ENCODE measurements around the gene UTF1.

Gene UTF1

DNA sequence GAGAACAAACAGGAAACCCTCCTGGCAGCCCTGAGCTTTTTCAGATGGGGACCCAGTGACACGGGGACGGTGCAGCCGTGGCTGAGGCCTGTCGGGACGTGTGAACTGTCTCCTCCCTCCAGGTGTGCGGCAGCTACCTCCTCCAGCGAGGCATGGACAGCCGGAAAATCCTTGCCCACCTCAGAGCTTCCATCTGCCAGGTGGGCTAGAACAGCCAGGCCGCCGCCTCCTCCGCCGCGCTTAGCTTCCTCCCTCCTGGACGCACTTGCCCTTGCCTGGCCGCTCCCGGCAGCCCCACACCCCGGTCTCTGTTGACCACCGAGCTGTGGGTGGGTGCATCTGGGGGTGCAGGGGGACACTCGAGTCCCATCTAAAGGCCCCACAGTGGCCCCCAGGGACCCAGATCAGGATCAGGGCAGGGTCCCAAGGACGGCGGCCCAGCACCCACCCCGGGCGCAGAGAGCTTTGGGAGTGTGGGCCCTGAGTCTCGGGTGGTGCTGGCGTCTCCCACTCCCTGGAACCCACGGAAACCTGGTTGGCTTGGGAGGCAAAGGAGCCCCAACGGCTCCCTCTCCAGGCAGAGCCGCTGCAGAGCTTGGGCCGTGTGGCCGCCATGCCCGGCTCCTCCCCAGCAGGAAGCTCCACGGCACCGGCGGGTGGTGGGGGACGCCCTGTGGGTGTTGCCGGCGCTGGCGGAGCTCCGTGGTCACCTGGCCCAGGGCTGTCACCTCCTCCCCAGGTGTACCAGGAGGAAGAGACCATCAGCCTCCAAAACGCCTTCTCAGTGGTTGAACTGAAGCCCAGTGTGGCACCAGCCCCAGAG lies 32.9 kb upstream of the UTF1 start:
- no peak for DNase-seq (ENCODE audit: low read depth)

DNA sequence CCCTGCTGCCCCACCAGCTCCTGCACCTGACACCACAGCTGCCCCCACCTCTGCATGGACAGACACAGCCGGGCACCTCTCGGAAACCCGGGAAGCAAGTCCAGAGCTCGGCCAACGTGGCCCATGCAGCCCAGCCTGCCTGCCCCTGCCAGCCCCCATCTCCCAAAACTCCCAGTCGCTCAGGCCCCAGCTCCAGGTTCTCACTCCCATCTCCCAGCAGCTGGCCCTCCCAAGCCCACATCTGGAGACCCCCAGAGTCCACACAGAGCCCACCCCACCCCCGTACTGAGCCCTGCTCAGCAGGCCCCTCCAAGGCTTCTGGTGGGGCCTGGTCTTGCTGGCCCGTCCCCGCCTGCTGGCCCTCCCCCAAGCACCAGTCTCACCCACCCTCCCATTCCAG lies 32.2 kb upstream of the UTF1 start:
- no peak for DNase-seq (ENCODE audit: low read depth)

DNA sequence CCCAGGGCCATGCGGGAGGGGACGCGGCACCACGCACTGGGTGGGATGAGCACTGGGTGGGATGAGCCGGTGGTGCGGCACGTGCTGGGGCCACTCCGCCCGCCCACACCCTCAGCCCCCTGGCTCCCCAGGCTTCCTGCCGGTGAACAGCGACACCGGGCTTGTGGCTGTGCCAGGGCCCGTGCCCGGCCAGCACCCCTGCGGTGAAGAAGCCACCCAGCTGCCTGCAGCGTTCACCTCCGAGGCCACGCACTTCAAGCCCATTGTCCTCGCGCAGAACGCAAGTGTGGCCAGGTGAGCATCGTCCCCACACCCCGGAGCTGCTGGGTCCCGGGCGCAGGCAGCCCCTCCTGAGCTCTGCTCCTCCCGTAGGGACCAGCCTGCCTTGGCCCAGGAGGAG lies 31.8 kb upstream of the UTF1 start:
- DNase-seq (ENCODE audit: low read depth), result no peak

GRCh38 chr10:133198621-133199487 lies 31.2 kb upstream of the UTF1 start:
- DNase-seq (ENCODE audit: low read depth), result no peak

DNA sequence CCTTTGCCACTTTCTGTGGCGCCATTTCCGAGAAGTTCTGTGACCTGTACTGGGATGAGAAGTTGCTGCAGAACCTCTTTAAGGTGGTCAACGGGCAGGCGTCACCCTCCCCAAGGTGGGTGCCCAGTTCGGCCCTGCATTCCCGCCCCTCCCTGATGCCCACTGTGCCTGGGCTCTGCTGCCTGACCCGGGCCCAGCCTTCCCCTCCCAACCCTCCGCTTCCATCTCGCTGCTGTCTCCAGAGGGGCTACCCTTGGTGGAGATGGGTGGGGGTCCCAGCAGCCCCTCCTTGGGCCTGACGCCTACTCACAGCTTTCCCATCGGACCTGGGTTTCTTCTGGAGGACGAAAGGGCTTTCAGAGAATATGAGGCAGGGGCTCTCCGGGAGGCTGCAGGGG lies 30.5 kb upstream of the UTF1 start:
- DNase-seq (ENCODE audit: low read depth), result no peak

GRCh38 chr10:133199992-133200611 lies 29.9 kb upstream of the UTF1 start:
- no peak for DNase-seq (ENCODE audit: low read depth)

GRCh38 chr10:133200621-133201031 lies 29.4 kb upstream of the UTF1 start:
- DNase-seq (ENCODE audit: low read depth), result no peak

GRCh38 chr10:133201151-133201947 lies 28.7 kb upstream of the UTF1 start:
- DNase-seq (ENCODE audit: low read depth), result no peak

DNA sequence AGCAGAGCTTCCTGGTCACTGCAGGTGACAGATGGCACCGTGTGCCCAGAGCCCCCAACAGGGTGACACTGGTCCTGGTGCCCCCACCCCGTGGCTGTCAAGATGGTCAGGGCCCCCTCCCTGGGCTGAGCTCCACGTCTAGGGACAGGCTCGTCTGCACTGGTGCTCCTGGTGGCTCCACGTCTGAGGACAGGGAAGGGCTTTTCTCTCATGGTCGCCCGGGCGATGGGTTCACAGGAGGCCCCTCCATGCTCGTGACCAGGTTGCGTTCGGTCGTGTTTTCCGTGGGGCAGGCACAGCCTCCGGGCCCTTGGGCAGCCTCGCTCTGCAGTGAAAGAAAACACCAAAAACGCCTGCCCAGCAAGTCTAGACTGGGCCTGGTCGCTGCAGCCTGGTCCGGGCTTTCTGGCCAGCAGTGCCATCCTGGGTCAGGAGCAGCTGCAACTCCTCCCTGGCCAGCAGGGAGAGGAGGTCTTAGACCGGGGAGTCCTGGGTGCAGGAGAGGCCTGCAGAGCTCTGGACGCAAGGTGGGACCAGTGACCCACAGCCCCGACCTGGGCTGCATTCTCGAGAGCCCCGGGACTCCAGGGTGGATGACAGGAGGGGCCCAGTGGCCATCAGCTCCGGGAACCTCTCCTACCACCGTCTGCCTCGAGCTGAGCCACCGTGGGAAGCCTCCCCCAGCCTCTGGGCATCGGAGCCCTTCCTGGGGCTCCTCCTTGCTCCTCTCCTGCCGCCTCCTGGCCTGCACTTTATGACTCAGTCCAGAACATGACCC lies 27.9 kb upstream of the UTF1 start:
- no peak for DNase-seq (ENCODE audit: low read depth)

DNA sequence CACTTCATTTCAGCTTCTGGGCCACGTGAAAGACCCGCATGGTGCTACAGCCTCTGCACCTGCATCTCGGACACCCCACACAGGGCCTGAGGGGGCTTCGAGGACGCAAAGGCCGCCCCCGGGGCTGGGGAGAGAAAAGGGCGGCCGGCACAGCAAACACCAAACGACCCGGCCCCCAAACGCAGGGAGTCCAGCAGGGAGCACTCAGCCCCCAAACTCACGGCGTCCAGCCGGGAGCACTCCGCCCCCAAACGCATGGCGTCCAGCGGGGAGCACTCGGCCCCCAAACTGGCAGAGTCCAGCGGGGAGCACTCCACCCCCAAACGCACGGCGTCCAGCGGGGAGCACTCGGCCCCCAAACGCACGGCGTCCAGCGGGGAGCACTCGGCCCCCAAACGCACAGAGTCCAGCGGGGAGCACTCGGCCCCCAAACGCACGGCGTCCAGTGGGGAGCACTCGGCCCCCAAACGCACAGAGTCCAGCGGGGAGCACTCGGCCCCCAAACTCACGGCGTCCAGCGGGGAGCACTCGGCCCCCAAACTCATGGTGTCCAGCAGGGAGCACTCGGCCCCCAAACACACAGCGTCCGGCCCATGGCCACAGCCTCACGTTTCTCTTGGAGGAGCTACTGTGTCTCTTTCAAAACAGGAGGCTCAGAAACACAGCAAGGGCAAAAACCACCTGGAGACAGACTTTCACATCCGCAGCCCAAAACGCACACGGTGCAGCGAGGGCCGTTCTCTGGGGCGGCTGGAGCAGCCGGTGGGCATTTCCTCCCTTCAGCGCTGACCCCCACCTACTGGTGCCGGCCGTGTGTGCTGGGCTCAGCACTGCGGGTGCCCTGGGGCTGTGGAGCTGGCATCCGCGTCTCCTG lies 27.0 kb upstream of the UTF1 start:
- DNase-seq (ENCODE audit: low read depth), result no peak

- no peak for DNase-seq (ENCODE audit: low read depth)
Measured at GRCh38 chr10:133203652-133204195, 26.3 kb upstream of the UTF1 start.

DNA sequence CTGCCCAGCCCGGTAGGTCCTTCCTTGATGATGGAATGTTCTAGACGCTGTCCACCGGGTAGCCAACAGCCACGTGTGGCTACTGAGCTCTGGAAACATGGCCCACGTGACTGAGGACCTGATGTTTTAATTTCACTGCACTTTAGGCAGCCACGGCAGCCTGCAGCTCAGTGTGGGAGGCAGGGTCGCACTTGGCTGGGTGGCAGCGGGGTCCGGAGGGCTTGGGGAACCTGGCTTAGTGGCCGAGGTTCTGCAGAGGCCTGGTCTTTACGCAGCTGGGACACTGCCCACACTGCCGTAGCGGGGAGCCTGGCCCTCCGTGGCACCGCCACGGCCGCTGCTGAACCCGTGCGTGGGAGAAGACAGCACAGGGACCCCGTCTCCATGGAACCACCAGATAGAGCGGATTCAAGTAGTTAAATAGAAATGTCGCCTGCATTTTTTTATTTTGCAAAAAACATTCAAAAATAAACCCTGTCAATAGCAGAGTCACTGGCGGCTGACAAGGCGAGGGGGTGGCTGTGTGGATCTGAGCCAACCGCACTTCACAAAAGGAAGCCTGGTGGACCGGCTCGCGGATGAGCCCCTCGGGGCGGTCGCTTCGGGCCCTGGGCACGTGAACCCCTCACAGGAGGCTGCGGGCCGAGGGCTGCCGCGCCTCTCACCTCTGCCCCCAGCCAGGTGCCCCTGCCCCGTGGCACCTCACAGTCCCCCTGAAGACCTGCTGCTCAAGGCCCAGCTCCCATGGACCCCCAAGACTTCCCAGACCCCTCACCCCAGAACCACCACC lies 25.6 kb upstream of the UTF1 start:
- DNase-seq (ENCODE audit: low read depth), result no peak

GRCh38 chr10:133205146-133205545 lies 24.9 kb upstream of the UTF1 start:
- no peak for DNase-seq (ENCODE audit: low read depth)

DNA sequence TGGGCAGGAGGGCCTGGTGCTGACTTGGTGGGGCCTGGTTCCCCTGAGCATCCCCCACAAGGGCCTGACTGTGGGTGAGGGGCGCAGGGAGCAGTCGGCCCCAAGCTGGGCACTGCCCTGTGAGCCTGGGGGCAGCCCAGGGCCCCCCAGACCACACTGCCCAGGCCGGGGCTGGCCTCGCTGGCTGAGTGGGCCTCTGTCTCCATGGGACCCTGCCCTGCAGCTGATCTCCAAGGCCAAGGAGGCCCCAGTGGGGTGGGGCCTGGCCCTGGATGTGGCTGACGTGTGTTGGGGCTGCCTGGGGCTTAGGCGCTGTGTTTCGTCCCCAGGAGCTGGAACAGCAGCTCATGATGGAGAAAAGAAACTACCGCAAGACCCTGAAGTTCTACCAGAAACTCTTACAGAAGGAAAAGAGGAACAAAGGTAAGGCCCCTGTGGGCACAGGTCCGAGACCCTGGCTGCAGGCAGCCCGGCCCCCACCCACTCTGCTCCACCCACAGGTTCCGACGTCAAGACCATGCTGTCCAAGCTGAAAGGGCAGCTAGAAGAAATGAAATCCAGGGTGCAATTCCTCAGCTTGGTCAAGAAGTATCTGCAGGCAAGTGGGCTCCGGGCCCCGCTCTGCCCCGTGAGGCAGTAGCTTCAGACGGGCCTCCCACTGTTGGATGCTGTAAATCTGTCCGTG lies 23.5 kb upstream of the UTF1 start:
- no peak for DNase-seq (ENCODE audit: low read depth)

- DNase-seq (ENCODE audit: low read depth), result no peak
Measured at GRCh38 chr10:133207041-133207600, 22.9 kb upstream of the UTF1 start.

DNA sequence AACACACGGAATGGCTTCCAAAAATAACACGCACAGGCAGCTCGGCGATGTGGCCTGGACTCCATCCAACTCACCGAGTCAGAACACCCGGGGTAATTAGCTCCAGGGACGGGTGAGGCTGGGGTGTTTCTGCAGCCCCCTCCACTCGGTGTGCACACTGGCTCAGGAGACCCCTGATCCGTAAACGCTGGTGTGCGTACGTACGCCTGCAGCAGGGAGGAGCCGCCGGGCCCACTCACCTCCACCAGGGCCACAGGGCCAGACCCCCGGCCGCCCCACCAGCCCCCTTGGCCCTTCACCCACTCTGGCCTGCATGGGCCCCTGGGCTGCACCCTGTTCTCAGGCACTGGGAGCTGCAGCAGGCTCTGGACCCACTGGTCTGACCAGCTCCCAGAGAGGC lies 22.4 kb upstream of the UTF1 start:
- no peak for DNase-seq (ENCODE audit: low read depth)

DNA sequence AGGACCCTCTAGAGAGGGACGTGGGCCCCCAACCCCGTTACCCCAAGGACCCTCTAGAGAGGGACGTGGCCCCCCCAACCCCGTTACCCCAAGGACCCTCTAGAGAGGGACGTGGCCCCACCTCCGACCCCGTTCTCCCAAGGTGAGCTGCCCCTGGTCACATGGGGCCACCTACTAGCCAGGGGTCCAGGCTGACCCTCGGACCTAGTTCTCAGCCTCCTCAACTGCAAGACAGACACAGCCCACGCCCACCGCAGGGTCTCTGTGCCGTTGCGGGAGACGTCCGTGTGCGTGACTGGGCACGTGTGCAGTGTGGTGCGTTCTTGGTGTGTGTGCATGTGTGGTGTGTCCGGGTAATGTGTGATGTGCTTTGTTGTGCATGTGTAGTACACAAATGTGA lies 21.6 kb upstream of the UTF1 start:
- DNase-seq (ENCODE audit: low read depth), result no peak

GRCh38 chr10:133209117-133209516 lies 20.9 kb upstream of the UTF1 start:
- DNase-seq (ENCODE audit: low read depth), result no peak

All from activated T-cell treated with anti-CD3 and anti-CD28 coated beads for 24 hours (primary cell).